DND-41 (cell line): ENCODE measurements around the gene COX15.

ENCODE experiments used
- CTCF ChIP-seq: IDR thresholded peaks from 2 replicates; pipeline ENCODE4 v1.5.1; 2012; ENCODE audit warnings: borderline replicate concordance, low read length, moderate library complexity, mild to moderate bottlenecking; ENCODE audit not compliant: poor library complexity, severe bottlenecking; ENCODE audit errors: extremely low read depth
- EZH2 ChIP-seq: IDR thresholded peaks from 3 replicates; pipeline ENCODE4 v1.6.1; 2012; ENCODE audit warnings: borderline replicate concordance, low read depth, mild to moderate bottlenecking, moderate library complexity, low read length, inconsistent platforms; ENCODE audit not compliant: severe bottlenecking

- no peak for TF ChIP-seq CTCF
- no peak for TF ChIP-seq EZH2
Observed at GRCh38 chr10:99733366-99733765, 1.4 kb upstream of the COX15 start.
